Stomach smooth muscle (tissue), 2 donors: Measurements from ENCODE around the gene GABPB1.
A peak's percentile ranks its signal among the peaks of the same experiment; 100 is the strongest.
"Not testable (repeated sequence)": the region's sequence is repeated elsewhere in the genome, so short reads cannot be mapped to it uniquely, and the experiment has no call there.

ENCODE experiments used
- H3K27ac ChIP-seq: one replicate; pipeline ENCODE4 v1.7.0; 2013; ENCODE audit warnings: mild to moderate bottlenecking, low read length, inconsistent platforms
- H3K27me3 ChIP-seq, 2 donors: one replicate each; pipeline ENCODE4 v1.7.0; 2013; ENCODE audit warnings: low read length in 2 of 2; ENCODE audit not compliant: insufficient read depth in 2 of 2, control insufficient read depth in 1 of 2
- H3K36me3 ChIP-seq, 2 donors: one replicate each; pipeline ENCODE4 v1.7.0; 2013; ENCODE audit warnings: low read length in 2 of 2; ENCODE audit not compliant: control insufficient read depth in 2 of 2, insufficient read depth in 2 of 2
- H3K4me1 ChIP-seq: one replicate; pipeline ENCODE4 v1.7.0; 2013; ENCODE audit warnings: low read length; ENCODE audit not compliant: control insufficient read depth, insufficient read depth
- H3K4me3 ChIP-seq, 2 donors: one replicate each; pipeline ENCODE4 v1.7.0; 2013; ENCODE audit warnings: low read length in 2 of 2
- H3K9ac ChIP-seq, 2 donors: one replicate each; pipeline ENCODE4 v1.7.0; 2013; ENCODE audit warnings: low read length in 2 of 2, mild to moderate bottlenecking in 1 of 2
- H3K9me3 ChIP-seq, 2 donors: one replicate each; pipeline ENCODE4 v1.7.0; 2013; ENCODE audit warnings: low read length in 2 of 2; ENCODE audit not compliant: control insufficient read depth in 2 of 2
- donor health status: healthy.
- donor health status: Pancreatic carcinoma.

The GABPB1 gene

DNA sequence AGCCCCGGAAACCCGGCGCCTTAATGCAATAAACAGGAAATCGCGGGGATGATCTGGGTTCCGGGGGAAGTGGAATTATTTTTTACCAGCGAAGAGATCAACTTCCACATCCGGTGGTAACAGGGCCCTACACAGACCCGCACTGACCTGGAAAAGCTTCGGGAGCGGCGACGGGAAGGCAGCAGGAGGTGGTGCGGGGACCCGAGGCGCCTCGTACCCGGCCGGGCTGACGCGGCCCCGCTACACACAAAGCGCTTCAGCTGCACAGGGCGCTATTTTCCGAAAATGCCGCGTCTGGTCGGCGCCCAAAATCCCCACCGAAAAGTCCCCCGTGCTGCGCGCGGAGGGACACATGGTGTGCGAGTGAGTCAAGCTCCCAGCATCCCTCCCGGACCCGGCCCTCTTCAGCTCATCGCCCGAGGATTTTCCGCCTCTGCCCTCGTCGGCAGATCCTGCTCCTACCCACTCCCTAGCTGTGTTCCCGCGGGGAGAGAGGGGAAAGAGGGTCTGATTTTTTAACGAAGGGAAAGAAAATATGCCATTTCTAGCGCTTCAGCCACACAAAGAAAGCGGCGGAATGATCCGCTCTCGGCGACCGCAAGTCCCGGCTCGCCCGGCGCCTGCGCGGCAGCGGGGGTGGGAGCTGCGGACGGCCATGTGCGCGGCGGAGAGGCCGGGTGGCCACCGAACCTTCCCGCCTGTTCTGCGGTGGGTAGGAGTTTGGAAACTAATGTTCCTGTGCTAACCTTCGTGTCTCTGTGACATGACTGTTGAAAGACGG lies at the start of gene GABPB1:
Gene GABPB1, minus strand, starts transcription at position 361 of the 781 bp plus-strand sequence. CDS start 45,400 bp downstream, outside the sequence.
- peaks cover 13% of the 10 kb centered on the region for H3K4me1 ChIP-seq
- peak within 1 kb of the TSS; percentile 89 to 99 for H3K4me3 ChIP-seq
- no peaks in the 10 kb centered on the region for H3K36me3 ChIP-seq
- no peaks in the 10 kb centered on the region for H3K9me3 ChIP-seq
- H3K27ac ChIP-seq: peak within 1 kb of the TSS; percentile 94
- no peaks in the 10 kb centered on the region for H3K27me3 ChIP-seq
- H3K9ac ChIP-seq: peak within 1 kb of the TSS; percentile 93 to 99

DNA sequence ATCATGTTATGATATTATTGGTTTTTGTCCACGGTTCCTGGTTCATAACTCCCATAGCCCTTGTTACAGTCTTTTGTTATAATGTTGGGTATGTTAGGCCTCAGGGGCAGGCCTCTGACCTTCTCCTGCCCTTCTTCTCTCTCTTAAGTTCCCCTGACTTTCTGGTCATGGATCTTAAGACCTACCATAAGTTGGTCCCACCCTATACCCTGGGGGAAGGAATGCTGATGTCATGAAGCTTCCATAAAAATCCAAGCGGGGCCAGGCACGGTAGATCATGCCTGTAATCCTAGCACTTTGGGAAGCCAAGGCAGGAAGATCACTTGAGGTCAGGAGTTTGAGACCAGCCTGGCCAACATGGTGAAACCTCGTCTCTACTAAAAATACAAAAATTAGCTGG lies 36.6 kb upstream of the GABPB1 start:
- H3K9me3 ChIP-seq, H3K27me3 ChIP-seq, H3K9ac ChIP-seq, H3K36me3 ChIP-seq, H3K27ac ChIP-seq, H3K4me1 ChIP-seq, H3K4me3 ChIP-seq: not testable (repeated sequence)

DNA sequence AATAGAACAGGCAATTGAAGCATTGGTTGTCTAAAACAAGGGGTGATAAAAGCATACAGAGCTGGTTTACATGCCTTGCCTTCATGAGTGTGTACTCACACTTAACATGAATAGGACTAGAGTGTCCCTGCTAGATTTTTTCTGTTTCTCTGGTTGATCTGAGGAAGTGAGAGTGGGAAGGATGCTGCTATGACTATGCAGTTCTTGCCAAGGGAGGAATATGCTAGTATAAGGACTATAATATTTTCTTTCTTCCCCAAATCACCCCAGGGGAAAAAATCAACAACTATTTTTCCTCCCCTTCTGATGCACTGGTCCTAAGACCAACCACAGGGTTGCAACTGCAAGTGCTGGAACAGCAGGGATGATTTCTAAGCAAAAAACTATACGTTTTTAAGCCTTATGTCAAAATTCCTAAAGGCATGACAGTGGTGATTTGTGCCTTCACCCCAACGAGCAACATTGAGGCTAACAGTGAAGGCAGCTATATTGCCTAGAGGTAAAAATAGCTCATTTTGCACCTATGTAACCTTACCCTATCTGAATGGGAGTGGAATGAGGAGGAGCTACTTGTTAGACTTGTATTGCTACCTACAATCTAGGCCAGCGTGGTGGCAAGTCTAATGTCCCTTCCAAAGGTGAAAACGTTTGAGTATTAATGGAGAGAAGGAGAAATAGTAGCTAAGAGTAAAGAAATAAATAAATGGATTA lies 35.7 kb upstream of the GABPB1 start:
- Histone ChIP-seq H3K4me1 (no peaks in the 10 kb centered on the region), H3K4me3 (no peak overlapping the region), H3K27me3 (no peaks in the 10 kb centered on the region), H3K9me3 (no peaks in the 10 kb centered on the region), H3K27ac (no peak overlapping the region), H3K9ac (no peak overlapping the region), H3K36me3 (no peaks in the 10 kb centered on the region)

DNA sequence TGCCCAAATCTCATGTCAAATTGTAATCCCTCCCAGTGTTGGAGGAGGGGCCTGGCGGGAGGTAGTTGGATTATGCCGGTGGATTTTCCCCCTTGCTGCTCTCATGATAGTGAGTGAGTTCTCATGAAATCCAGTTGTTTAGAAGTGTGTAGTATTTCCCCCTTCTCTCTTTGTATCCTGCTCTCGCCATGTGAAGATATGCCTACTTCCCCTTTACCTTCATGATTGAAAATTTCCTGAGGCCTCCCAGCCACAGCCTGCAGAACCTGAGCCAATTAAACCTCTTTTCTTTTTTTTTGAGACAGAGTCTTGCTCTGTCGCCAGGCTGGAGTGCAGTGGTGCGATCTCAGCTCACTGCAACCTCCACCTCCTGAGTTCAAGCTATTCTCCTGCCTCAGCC lies 27.4 kb upstream of the GABPB1 start:
- not testable (repeated sequence) for H3K4me3 ChIP-seq, H3K4me1 ChIP-seq, H3K9ac ChIP-seq, H3K9me3 ChIP-seq, H3K27ac ChIP-seq, H3K36me3 ChIP-seq, H3K27me3 ChIP-seq

DNA sequence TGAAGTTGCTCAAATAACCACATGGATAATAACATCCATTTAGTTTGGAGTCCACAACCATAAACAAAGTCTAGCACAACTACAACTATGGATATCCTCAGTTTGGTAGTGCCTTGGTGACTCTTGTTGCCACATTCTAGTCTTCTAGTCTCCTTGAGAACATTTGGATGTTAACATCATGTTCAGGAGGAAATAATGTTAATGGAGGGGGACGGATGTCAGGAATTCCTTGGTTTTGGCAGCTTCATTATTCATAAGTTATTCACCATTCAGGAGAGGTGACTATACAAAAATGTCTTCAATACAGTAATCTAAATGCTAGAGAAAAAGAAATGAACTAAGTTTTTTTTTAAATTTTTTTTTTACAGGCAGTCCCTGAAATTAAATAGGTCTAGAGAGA lies 26.4 kb upstream of the GABPB1 start:
- no peaks in the 10 kb centered on the region for H3K36me3 ChIP-seq
- no peaks in the 10 kb centered on the region for H3K27me3 ChIP-seq
- no peaks in the 10 kb centered on the region for H3K4me1 ChIP-seq
- H3K9me3 ChIP-seq: no peaks in the 10 kb centered on the region
- no peak overlapping the region for H3K4me3 ChIP-seq
- no peak overlapping the region for H3K9ac ChIP-seq
- H3K27ac ChIP-seq: no peak overlapping the region

DNA sequence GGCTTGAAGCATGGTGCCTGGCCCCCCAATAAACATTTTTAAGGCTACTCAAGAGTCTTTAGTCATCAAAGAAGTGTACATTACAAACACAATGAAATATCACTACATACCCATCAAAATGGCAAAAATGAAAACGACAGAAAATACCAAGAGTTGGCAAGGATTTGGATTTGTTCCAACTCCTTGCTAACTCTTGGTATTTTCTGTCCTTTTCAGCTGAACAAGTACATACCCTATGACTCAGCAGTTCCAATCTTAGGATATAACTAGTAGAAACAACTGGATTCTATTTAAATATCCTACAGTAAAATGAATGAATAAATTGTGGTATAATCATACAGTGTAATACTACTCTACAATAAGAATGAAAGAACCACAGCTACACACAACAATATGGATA lies 25.1 kb upstream of the GABPB1 start:
- no peaks in the 10 kb centered on the region for H3K4me1 ChIP-seq
- H3K9ac ChIP-seq: no peak overlapping the region
- no peak overlapping the region for H3K4me3 ChIP-seq

DNA sequence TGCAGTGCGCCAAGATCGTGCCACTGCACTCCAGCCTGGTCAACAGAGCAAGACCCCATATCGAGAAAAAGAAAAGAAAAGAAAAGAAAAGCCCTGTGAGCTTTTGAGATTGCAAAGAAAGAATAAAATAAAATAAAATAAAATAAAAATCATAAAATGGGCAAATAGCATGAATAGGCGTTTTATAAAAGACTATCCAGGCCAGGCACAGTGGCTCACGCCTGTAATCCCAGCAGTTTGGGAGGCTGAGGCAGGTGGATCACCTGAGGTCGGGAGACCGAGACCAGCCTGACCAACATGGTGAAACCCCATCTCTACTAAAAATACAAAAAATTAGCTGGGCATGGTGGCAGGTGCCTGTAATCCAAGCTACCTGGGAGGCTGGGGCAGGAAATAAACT lies 24.4 kb upstream of the GABPB1 start:
- H3K36me3 ChIP-seq, H3K27ac ChIP-seq, H3K4me3 ChIP-seq: not testable (repeated sequence)

More for the DNA sequence above, 25.1 kb upstream of the GABPB1 start:
- Histone ChIP-seq H3K27me3 (no peaks in the 10 kb centered on the region), H3K27ac (no peak overlapping the region), H3K36me3 (no peaks in the 10 kb centered on the region), H3K9me3 (no peaks in the 10 kb centered on the region)

DNA sequence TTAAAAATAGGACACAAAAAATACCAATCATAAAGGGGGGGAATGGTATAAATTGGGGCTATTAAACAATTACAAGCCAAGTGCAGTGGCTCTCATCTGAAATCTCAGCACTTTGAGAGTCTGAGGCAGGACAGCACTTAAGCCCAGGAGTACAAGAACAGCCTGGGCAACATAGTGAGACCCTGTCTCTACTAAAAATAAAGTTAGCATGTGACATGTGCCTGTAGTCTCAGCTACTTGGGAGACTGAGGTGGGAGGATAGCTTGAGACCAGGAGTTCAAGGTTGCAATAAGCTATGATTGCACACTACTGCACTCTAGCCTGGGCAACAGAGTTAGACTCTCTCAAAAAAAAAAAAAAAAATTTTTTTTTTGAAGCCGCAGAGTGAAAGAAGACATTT lies 23.8 kb upstream of the GABPB1 start:
- no peak overlapping the region for H3K27ac ChIP-seq
- no peak overlapping the region for H3K9ac ChIP-seq
- H3K36me3 ChIP-seq: no peaks in the 10 kb centered on the region
- no peaks in the 10 kb centered on the region for H3K9me3 ChIP-seq
- no peaks in the 10 kb centered on the region for H3K27me3 ChIP-seq
- no peak overlapping the region for H3K4me3 ChIP-seq
- H3K4me1 ChIP-seq: no peaks in the 10 kb centered on the region

More for the DNA sequence above, 24.4 kb upstream of the GABPB1 start:
- not testable (repeated sequence) for H3K9me3 ChIP-seq, H3K27me3 ChIP-seq, H3K4me1 ChIP-seq, H3K9ac ChIP-seq

DNA sequence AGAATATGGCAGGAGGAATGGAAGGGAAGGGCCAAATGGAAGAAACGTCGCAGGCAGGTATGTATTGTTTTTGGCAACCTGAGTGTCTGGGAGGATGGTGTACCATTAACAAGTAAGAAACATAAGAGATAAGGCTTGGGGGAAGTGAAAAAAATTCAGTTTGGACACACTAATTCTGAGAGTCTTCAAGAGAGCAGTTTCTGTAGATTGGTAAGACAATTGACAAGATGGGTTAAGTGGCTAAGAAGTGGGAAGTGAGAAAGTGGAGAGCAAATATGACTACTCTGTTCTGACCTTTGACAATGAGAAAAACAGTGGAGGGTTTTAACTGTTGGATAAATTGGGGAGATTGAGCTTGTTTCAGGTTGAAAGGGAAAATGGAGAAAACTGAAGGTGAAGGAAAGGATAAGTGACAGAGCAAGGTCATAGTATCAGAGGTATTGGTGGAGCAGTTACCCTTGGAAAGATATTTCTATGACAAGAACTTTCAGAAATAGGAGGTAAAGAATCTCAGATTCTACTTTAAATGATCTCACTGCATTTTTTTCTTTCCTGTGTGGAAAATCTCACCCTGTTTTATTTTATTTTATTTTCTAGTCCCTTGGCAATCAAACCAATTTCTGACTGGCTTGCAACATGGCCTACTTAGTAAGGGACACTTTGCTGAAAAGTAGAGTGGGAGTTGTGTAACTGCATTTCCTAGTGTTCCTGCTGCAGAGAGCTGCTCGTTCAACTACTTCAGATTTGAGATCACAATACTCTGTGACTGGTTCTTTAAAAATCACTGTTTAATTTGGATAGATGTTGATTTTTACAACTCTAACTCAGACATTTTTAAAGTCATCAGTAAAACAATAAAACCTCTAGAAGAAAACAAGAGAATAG lies 23.1 kb upstream of the GABPB1 start:
- no peak overlapping the region for H3K27ac ChIP-seq
- H3K9ac ChIP-seq: no peak overlapping the region
- no peaks in the 10 kb centered on the region for H3K4me1 ChIP-seq
- no peaks in the 10 kb centered on the region for H3K27me3 ChIP-seq
- no peaks in the 10 kb centered on the region for H3K36me3 ChIP-seq
- no peaks in the 10 kb centered on the region for H3K9me3 ChIP-seq
- H3K4me3 ChIP-seq: no peak overlapping the region

DNA sequence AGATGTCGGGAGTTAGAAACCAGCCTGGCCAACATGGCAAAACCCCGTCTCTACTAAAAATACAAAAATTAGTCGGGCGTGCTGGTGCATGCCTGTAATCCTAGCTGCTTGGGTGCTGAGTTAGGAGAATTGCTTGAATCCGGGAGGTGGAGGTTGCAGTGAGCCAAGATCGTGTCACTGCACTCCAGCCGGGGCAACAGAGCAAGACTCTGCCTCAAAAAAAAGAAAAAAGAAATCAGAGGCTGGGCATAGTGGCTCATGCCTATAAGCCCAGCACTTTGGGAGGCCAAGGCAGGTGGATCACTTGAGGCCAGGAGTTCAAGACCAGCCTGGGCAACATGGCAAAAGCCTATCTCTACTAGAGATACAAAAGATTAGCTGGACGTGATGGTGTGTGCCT lies 14.6 kb upstream of the GABPB1 start:
- H3K27ac ChIP-seq, H3K9ac ChIP-seq, H3K27me3 ChIP-seq, H3K36me3 ChIP-seq, H3K4me3 ChIP-seq, H3K4me1 ChIP-seq, H3K9me3 ChIP-seq: not testable (repeated sequence)
